NCI-H1694 treated with DMSO at 0.1 percent for 48 hours (cell line): ENCODE measurements around the gene HMGB2.

Source experiments
- DNase-seq: peaks from one replicate; lab custom pipeline; 2025; lab: John Stamatoyannopoulos, UW

The HMGB2 gene

DNA sequence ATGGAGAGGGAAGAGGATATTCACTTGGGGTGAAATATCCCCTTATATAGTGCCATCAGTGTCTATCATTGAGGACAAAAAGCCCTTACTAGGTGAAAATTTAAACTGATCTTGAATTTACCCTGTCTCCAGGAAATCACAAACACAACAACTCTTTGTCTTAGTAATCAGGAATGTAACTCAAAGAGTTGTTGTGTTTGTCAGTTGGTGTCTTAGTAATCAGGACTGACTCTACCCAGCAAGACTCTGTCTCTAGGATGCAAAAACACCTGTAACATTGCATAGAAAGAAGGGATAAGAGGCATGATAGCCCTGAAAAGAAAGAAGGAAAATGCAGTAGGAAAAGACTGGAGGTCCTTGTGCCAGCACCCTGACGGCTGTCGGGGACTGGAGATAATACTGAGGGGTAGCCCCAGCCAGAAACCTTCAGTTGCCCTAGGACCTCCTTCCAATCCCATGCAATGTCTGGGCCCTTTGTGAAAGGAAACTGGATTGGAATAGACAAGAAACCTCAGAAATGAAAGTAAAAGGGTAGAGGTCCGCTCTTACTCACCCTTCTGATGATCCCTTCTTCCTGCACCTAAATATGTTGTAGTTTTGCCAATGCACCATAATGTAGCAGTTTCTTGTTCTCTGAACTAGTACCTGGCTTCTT lies 45.3 kb downstream of the HMGB2 start:
- DNase-seq, result no peak

- peak; percentile 23 for DNase-seq
These were observed 45.9 kb downstream of the HMGB2 start for GRCh38 chr4:173288296-173288695.

GRCh38 chr4:173287486-173287885 lies 46.7 kb downstream of the HMGB2 start:
- no peak for DNase-seq

DNA sequence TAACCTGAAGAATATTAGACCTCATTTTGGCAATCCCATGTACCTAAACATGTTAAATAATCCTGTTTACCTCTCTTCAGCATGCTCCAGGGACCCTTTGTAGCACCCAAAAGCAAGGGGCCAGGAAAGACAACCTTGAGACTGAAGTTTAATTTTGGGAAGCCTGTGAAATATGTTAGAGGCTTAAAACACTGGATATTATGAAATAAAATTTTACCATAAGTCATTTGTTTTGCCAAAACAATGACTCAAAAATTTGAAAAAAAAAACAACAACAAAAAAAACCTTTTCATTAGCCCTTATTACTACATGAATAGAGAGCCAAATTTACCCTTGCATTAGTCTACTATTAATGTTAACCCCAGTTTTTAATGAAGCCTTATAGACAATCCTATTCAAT lies 49.7 kb downstream of the HMGB2 start:
- no peak for DNase-seq

DNA sequence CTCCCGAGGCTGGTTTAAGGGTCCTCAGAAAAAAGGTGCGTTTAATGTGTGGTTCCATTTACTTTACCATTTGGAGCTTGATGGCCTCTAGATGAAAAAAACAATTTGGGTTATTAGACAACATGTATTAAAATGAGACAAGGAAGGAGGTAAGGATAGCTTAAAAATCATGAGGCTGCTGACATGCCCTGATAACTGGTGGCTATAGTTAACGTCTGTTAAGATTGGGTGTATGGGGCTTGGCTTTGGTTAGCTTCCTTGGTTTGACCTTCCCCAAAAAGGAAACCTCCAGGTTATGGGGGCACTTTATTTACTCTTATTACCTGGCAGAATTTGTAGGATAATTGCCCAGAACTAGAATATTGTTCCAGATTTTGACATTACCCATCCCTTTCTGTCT lies 51.5 kb downstream of the HMGB2 start:
- DNase-seq, result no peak

- no peak for DNase-seq
These were observed 51.9 kb downstream of the HMGB2 start for GRCh38 chr4:173282256-173282562.

DNA sequence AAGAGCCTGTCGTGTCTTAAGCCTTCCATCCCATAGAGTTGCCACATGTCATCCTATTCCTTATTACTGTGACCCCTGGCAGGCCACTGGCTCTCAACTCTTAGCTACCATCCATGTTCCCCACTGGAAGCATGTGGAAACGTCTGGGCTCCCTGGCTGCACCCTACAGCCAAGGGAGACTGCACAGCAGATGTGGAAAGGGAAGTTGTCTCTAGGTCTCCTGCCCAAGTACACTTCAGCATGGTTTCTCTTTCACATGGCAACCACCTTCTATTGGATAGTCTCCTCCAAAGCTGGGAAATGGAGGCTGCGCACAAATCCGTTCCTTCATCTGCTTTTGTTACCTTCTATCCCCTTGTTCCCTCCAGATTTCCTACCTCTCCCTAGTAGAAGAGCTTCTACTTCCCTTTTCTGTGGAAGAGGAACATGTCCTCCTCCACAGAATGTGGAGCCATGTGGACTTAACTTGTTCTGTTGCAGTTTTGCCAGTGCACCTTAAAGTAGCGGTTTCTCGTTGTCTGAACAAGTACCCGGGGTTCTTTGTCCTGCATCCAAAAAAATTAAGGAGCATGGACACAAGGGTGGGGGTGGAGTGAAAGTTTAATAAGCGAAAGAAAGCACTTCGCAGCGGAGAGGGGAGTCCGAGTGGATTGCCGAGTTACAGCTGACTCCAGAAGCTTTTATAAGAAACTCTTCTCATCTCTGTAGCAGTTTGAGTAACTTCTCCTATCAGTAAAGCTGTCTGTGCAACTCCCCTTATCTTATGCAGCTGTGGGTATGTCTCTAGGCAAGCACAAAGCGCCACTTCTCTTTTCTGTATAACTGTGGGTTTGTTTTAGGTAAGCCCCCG lies 52.5 kb downstream of the HMGB2 start:
- DNase-seq, result no peak
